ENCODE data around the gene NFKBIZ.

NFKBIZ gene, protein sequence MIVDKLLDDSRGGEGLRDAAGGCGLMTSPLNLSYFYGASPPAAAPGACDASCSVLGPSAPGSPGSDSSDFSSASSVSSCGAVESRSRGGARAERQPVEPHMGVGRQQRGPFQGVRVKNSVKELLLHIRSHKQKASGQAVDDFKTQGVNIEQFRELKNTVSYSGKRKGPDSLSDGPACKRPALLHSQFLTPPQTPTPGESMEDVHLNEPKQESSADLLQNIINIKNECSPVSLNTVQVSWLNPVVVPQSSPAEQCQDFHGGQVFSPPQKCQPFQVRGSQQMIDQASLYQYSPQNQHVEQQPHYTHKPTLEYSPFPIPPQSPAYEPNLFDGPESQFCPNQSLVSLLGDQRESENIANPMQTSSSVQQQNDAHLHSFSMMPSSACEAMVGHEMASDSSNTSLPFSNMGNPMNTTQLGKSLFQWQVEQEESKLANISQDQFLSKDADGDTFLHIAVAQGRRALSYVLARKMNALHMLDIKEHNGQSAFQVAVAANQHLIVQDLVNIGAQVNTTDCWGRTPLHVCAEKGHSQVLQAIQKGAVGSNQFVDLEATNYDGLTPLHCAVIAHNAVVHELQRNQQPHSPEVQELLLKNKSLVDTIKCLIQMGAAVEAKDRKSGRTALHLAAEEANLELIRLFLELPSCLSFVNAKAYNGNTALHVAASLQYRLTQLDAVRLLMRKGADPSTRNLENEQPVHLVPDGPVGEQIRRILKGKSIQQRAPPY

DNA sequence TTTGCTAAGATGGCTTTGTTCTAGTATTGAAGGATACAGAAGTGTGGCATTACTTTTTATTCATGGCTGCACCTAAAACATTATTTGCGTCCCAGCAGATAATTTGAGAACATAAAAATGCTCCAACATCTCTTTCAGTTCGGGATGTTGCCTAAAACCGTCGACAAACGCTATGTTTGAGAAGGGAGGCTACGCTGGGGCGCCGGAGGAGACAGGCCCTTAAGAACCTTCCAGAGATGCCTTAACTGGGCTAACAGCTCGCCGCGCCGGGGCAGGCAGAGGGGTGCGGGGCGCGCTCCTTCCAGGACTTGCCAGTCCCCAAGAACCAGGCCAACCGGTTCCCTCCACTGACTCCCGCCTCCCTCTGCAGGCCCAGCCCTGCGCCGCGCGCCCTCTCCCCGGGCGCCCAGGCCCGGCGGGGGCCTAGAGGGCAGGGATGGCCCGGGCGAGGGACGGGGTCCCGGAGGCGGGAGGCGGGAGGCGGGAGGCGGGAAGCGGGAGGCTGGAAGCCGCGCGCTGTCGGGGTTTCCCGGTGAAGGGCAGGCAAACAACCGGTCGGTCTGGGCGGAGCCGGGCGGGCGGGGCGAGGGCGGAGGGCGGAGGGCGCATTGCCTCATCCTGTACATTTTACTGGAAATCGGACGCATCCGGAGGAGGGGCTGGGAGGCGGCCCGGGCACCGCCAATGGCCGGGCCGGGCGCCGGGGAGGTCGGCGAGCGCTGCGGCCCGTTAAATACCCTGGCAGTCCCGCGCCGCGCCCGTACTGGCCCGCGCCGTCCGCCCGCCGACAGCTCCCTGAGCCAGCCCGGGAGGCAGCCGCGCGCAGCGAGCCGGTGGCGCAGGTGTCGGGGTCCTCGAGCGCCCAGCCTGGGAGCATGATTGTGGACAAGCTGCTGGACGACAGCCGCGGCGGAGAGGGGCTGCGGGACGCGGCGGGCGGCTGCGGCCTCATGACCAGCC is at the start of gene NFKBIZ:
Gene NFKBIZ, plus strand, starts transcription at position 761 of the 960 bp plus-strand sequence. Its CDS starts 115 bp downstream, at position 876.
- Mint-ChIP-seq H3K36me3 (ENCODE audit: low read depth) (peaks cover 56% of the 10 kb centered on the region), H3K4me3 (peak within 1 kb of the TSS; percentile 92), H3K9me3 (peaks cover 11% of the 10 kb centered on the region), H3K27me3 (ENCODE audit: low read depth) (no peaks in the 10 kb centered on the region), H3K27ac (peak within 1 kb of the TSS; percentile 97), H3K4me1 (ENCODE audit: low read depth) (peaks cover 45% of the 10 kb centered on the region)

DNA sequence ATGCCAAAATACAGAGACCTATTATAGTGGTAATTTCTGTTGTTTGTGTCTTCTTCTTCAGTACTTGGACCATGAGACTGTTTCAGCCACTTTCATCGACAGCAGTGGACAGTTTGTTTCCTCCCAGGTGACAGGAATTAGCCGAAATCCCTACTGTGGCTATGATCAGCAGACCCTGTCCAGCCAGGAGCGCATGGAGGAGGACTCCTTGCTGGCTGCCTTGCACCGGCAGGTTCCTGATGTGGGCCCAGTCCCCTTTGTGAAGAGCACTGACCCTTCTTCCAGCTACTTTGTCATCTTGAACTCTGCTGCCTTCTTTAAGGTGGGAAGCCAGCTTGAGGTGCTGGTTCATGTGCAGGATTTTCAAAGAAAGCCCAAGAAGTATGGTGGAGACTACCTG is 48.1 kb upstream of the NFKBIZ start:
- Mint-ChIP-seq H3K4me3 (no peak overlapping the region), H3K9me3 (no peaks in the 10 kb centered on the region), H3K36me3 (ENCODE audit: low read depth) (peaks cover 30% of the 10 kb centered on the region), H3K27ac (no peak overlapping the region), H3K4me1 (ENCODE audit: low read depth) (peaks cover 22% of the 10 kb centered on the region), H3K27me3 (ENCODE audit: low read depth) (no peaks in the 10 kb centered on the region)

DNA sequence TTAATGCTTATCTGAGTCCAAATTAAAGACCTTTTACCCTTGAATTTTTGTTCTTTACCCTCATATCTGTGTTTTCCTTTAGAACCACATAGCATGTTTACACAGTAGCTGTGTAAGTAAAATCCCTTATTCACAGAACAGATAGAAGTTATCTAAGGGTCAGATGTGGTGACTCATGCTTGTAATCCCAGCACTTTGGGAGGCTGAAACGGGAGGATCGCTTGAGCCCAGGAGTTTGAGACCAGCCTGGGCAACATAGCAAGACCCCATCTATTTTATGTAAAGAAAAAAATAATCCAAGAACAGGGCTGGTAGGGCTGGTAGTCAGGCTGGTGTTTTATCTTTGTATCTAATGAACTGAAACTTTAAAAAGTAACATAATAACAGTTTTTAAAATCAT is 47.1 kb upstream of the NFKBIZ start:
- peaks cover 28% of the 10 kb centered on the region for H3K36me3 Mint-ChIP-seq (ENCODE audit: low read depth)
- no peak overlapping the region for H3K27ac Mint-ChIP-seq

DNA sequence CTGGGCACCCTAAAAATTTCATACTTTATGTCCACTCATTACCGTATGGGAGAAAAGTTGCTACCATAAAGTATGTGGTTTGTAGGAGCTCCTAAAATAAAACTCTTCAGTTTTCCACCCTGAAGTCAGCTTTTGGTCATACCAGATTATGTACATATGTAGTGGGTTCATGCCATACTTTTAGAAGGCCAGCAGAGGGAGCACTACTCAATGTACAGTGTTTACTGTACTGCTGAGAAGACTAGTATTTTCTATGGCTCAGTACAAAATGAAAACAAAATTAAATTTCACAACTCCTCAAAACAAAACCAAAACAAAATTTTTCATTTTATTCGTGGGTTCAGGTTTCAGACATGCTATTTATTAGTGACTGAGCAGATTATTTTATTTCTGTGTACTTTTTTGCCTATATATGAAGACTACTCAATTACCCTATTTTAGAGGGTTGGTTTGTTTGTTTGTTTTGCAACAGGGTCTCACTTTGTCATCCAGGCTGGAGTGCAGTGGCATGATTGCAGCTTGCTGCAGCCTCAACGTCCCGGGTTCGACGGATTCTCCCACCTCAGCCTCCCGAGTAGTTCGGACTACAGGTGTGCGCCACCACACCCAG is 46.0 kb upstream of the NFKBIZ start:
- Mint-ChIP-seq H3K9me3 (no peaks in the 10 kb centered on the region), H3K36me3 (ENCODE audit: low read depth) (peaks cover 28% of the 10 kb centered on the region), H3K27ac (peak overlapping the region; percentile 41), H3K4me1 (ENCODE audit: low read depth) (peaks cover 23% of the 10 kb centered on the region), H3K27me3 (ENCODE audit: low read depth) (no peaks in the 10 kb centered on the region), H3K4me3 (peak overlapping the region; percentile 21)

More for the DNA sequence above, 47.1 kb upstream of the NFKBIZ start:
- Mint-ChIP-seq H3K4me1 (ENCODE audit: low read depth) (peaks cover 17% of the 10 kb centered on the region), H3K9me3 (no peaks in the 10 kb centered on the region), H3K4me3 (no peak overlapping the region), H3K27me3 (ENCODE audit: low read depth) (no peaks in the 10 kb centered on the region)

DNA sequence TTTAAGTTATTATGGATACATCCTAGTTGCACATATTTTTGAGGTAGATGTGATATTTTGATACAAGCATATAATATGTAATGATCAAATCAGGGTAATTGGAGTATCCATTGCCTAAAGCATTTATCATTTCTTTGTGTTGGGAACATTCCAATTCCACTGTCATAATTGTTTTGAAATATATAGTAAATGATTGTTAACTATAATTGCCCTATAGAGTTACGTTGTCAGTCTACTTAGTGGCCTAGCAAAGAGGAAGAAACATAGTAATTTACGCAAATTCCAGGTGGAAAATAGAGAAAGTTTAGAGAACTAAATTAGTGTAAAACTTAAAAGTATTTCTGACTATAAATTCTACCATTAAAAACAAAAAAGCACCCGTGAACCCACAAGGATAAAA is 45.4 kb upstream of the NFKBIZ start:
- Mint-ChIP-seq H3K4me1 (ENCODE audit: low read depth) (peaks cover 27% of the 10 kb centered on the region), H3K36me3 (ENCODE audit: low read depth) (peaks cover 26% of the 10 kb centered on the region), H3K4me3 (peak overlapping the region; percentile 21), H3K27me3 (ENCODE audit: low read depth) (no peaks in the 10 kb centered on the region), H3K27ac (peak overlapping the region; percentile 41), H3K9me3 (no peaks in the 10 kb centered on the region)

DNA sequence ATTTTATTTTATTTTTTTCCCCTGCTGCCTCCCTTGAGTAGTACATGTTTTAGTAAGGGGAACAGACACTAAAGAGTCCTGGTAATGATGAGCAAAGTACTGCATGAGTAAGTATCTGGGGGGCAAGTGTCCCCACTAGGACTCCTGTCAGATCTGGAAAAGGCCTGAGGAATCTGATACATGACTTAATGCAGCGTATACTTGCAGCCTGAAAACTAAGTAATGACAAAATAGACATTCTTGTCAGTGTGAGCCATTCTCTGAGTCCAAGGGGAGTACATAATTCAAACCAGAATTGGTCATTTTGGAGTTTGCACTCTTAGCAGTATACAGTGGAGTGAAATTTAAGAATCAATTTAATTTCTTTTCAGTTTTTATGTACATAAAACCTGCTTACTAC is 42.8 kb upstream of the NFKBIZ start:
- peaks cover 24% of the 10 kb centered on the region for H3K36me3 Mint-ChIP-seq (ENCODE audit: low read depth)
- peaks cover 49% of the 10 kb centered on the region for H3K4me1 Mint-ChIP-seq (ENCODE audit: low read depth)
- no peak overlapping the region for H3K4me3 Mint-ChIP-seq
- H3K27me3 Mint-ChIP-seq (ENCODE audit: low read depth), result no peaks in the 10 kb centered on the region
- no peak overlapping the region for H3K27ac Mint-ChIP-seq
- H3K9me3 Mint-ChIP-seq, result no peaks in the 10 kb centered on the region

DNA sequence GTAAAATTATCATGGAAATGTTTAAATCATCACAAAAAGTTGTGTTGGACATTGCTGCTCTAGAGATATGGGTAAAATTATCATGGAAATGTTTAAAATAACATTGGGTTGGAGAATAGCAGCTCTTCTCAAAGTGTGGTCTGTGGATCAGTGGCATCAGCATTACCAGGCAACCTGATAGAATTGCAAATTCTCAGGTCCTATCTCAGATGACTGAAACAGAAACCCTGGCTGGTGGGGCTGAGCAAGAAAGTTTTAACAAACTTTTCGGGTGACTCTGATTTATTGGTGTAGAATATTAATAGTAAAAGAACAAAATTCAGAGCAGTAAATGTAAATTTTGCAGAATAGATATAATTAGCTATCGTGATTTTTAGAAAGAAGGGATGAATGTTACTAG is 41.4 kb upstream of the NFKBIZ start:
- H3K4me1 Mint-ChIP-seq (ENCODE audit: low read depth), result peaks cover 52% of the 10 kb centered on the region
- peaks cover 24% of the 10 kb centered on the region for H3K36me3 Mint-ChIP-seq (ENCODE audit: low read depth)
- H3K27ac Mint-ChIP-seq, result no peak overlapping the region
- no peaks in the 10 kb centered on the region for H3K9me3 Mint-ChIP-seq
- no peaks in the 10 kb centered on the region for H3K27me3 Mint-ChIP-seq (ENCODE audit: low read depth)
- H3K4me3 Mint-ChIP-seq, result no peak overlapping the region

DNA sequence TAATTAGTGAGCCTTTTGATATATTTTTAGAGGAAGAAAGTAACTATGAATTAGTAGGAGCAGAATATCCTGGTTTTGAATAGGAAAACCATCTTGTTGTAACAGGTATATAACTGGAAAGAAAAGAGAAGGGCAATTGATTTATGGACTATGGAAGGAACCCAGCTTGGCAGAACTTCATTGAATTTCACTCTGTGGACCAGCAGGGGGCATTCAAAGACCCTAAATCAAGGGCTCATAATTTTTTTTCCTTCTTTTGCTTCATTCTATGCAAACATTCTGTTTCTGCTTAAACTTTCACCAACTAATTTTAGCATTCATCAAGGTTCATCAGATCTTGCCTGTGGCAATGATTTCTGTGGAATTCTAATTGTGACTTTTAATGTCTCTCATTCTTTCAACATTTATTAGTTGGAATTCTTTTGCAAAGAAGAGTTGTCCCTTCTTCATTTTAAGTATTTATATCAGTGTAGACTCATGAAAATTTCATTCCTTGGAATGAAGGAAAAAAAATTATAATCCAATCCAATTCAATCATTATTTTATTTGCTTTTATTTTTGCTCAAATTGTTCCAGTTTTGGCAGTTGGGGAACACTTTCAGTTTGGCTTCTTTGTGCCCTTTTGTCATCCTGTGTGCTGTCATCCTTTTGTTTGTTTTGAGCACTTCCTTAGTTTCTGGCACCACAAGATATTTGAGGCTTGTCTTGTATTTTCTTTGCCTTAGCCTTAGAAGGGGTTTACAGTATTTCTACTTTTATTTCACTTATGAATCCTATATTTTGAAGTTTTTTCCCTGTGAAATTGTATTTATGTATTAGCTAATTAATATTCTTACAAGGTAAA is 39.9 kb upstream of the NFKBIZ start:
- H3K4me3 Mint-ChIP-seq, result peak overlapping the region; percentile 15
- H3K9me3 Mint-ChIP-seq, result no peaks in the 10 kb centered on the region
- H3K27ac Mint-ChIP-seq, result peak overlapping the region; percentile 32
- H3K36me3 Mint-ChIP-seq (ENCODE audit: low read depth), result peaks cover 14% of the 10 kb centered on the region
- peaks cover 49% of the 10 kb centered on the region for H3K4me1 Mint-ChIP-seq (ENCODE audit: low read depth)
- H3K27me3 Mint-ChIP-seq (ENCODE audit: low read depth), result no peaks in the 10 kb centered on the region

DNA sequence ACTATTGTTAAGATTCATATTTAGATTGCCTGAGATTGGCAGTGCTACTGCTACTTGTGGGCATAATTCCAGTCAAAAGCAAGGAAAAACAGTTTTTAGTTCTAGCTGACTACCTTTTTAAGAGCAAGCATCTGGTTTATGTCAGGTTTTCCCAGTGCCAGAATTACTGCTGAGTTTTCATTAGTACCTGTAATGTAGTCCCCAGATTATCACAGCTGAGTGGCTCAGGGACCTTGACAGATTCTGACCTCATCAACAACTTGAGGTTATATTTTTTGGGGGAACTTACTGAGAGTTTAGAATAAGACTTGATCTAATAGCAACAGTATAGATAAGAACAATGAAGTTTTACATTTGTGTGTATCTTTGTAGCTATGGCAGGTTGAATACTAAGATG is 39.3 kb upstream of the NFKBIZ start:
- Mint-ChIP-seq H3K4me3 (no peak overlapping the region), H3K27ac (peak overlapping the region; percentile 56), H3K36me3 (ENCODE audit: low read depth) (peaks cover 13% of the 10 kb centered on the region), H3K9me3 (no peaks in the 10 kb centered on the region), H3K4me1 (ENCODE audit: low read depth) (peaks cover 49% of the 10 kb centered on the region), H3K27me3 (ENCODE audit: low read depth) (no peaks in the 10 kb centered on the region)

DNA sequence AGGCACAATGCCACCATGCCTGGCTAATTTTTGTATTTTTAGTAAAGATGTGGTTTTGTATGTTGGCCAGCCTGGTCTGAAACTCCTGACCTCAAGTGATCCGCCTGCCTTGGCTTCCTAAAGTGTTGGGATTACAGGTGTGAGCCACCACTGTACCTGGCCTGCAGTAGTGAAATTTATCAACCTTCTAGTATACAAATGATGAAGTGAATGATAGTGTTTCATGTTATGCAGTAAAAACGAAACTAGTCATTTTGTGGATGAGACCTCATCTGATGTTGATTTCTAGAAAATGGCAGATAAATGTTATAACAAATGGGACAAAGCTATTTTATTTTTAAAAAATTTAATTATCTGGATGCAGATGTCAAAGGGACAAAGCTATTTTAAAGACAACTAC is 37.4 kb upstream of the NFKBIZ start:
- H3K9me3 Mint-ChIP-seq, result no peaks in the 10 kb centered on the region
- H3K27me3 Mint-ChIP-seq (ENCODE audit: low read depth), result no peaks in the 10 kb centered on the region
- peaks cover 20% of the 10 kb centered on the region for H3K36me3 Mint-ChIP-seq (ENCODE audit: low read depth)
- no peak overlapping the region for H3K27ac Mint-ChIP-seq
- H3K4me1 Mint-ChIP-seq (ENCODE audit: low read depth), result peaks cover 57% of the 10 kb centered on the region
- peak overlapping the region; percentile 7 for H3K4me3 Mint-ChIP-seq

DNA sequence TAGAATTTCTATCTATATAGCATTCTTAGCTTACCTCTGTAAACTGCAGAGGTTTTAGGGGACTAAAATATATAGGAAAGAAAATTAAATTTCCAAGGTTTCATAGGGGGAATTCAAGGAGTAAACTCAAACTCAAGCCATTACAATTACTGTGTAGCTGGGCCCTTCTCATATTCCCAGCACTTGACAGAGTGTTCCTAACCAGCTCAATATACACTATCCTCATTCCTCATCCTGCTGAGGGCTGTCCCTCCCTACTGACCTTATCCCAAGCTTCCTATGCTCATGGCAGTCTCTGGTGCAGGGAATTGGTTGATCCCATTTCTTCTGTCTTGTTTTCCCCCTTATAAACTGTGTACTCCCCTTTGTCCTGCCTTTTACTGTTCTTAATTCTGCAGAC is 36.4 kb upstream of the NFKBIZ start:
- Mint-ChIP-seq H3K9me3 (no peaks in the 10 kb centered on the region), H3K36me3 (ENCODE audit: low read depth) (peaks cover 26% of the 10 kb centered on the region), H3K27ac (no peak overlapping the region), H3K27me3 (ENCODE audit: low read depth) (no peaks in the 10 kb centered on the region), H3K4me3 (no peak overlapping the region), H3K4me1 (ENCODE audit: low read depth) (peaks cover 56% of the 10 kb centered on the region)

DNA sequence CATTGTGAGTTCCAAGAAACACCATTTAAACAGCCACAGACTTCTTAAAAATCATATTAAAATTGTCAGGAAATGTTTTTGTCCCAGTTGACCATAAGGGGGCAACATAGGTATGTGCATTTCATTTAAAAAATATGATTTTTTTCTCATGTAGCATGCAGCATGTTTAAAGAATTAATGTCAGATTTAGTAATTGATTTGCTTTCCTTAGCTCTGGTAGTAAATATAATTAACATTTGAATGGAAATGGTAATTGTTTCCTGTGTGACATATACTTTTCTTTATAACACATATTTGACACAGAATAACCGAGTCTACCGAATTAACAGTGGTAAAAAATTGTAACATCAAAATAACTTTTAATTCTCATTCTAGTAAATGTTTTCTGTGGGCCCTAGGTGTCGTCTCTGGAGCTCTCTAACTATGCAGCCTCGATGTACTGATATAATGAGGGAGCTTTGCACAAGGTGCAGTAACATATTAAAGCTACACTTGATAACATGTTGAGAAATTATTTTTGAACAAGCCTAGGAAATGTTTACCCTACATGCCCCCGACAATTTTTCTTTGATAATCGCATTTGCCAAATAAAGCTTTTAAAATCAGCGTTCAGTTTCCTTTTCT is 35.4 kb upstream of the NFKBIZ start:
- Mint-ChIP-seq H3K36me3 (ENCODE audit: low read depth) (peaks cover 27% of the 10 kb centered on the region), H3K9me3 (no peaks in the 10 kb centered on the region), H3K27ac (no peak overlapping the region)

DNA sequence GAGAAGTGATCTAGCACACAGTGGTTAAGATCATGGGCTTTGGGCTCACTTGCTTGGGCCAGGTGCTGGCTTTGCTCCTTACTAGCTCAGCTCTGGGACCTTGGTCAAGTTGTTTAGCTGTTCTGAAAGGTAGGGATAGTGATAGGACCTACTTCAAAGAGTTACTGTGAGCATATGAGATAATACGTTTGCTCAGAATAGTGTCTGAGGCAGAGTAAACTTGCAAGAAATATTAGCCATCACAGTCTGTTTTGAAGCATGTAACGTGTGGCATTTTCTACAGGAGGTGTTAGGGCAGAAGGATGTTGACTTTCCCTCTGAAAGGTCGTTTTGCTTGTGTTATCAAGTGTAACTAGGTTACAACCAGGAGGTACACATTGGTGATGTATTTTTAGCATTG is 34.5 kb upstream of the NFKBIZ start:
- H3K4me1 Mint-ChIP-seq (ENCODE audit: low read depth), result peaks cover 46% of the 10 kb centered on the region
- H3K36me3 Mint-ChIP-seq (ENCODE audit: low read depth), result peaks cover 28% of the 10 kb centered on the region
- peak overlapping the region; percentile 19 for H3K27ac Mint-ChIP-seq
- H3K27me3 Mint-ChIP-seq (ENCODE audit: low read depth), result no peaks in the 10 kb centered on the region
- H3K4me3 Mint-ChIP-seq, result no peak overlapping the region
- H3K9me3 Mint-ChIP-seq, result no peaks in the 10 kb centered on the region

More for the DNA sequence above, 35.4 kb upstream of the NFKBIZ start:
- H3K4me1 Mint-ChIP-seq (ENCODE audit: low read depth), result peaks cover 49% of the 10 kb centered on the region
- no peak overlapping the region for H3K4me3 Mint-ChIP-seq
- no peaks in the 10 kb centered on the region for H3K27me3 Mint-ChIP-seq (ENCODE audit: low read depth)
